ENCODE data around the gene ARMC12. TPM values are rescaled to one million over a fixed set of nuclear protein-coding genes. Genes with fewer than 3 reads are reported as not detected.
A peak's percentile ranks its signal among the peaks of the same experiment; 100 is the strongest.

Gene ARMC12
- polyA plus RNA-seq, 3 donors, result 0.94 to 1.8 (median 0.99) TPM

- DNase-seq, result no peak
These were observed 19.1 kb upstream of the ARMC12 start for GRCh38 chr6:35717449-35718374.

- DNase-seq, result no peak
These were observed 18.5 kb upstream of the ARMC12 start for GRCh38 chr6:35718375-35718736.

- no peak for DNase-seq
These were observed 17.9 kb upstream of the ARMC12 start for GRCh38 chr6:35718911-35719381.

- DNase-seq, result no peak
These were observed 17.4 kb upstream of the ARMC12 start for GRCh38 chr6:35719404-35719829.

GRCh38 chr6:35719830-35720733, 16.8 kb upstream of the ARMC12 start:
- DNase-seq, result no peak

GRCh38 chr6:35722121-35722761, 14.6 kb upstream of the ARMC12 start:
- no peak for DNase-seq

- DNase-seq, result no peak
These were observed 13.2 kb upstream of the ARMC12 start for GRCh38 chr6:35723587-35723986.

- DNase-seq, result no peak
These were observed 12.8 kb upstream of the ARMC12 start for GRCh38 chr6:35724059-35724458.

- no peak for DNase-seq
These were observed 12.4 kb upstream of the ARMC12 start for GRCh38 chr6:35724471-35724870.

GRCh38 chr6:35725081-35725708, 11.6 kb upstream of the ARMC12 start:
- DNase-seq, result no peak

- no peak for DNase-seq
These were observed 11.0 kb upstream of the ARMC12 start for GRCh38 chr6:35725721-35726438.

GRCh38 chr6:35727231-35727934, 9.4 kb upstream of the ARMC12 start:
- DNase-seq, result no peak

GRCh38 chr6:35727935-35728682, 8.7 kb upstream of the ARMC12 start:
- DNase-seq, result peak; percentile 85

GRCh38 chr6:35728683-35729678, 7.9 kb upstream of the ARMC12 start:
- DNase-seq, result no peak

GRCh38 chr6:35729722-35730121, 7.1 kb upstream of the ARMC12 start:
- no peak for DNase-seq

- DNase-seq, result no peak
These were observed 6.0 kb upstream of the ARMC12 start for GRCh38 chr6:35730745-35731413.

GRCh38 chr6:35731414-35731735, 5.5 kb upstream of the ARMC12 start:
- peak; percentile 93 for DNase-seq
